ENCODE results near the gene ARHGAP29.

DNA sequence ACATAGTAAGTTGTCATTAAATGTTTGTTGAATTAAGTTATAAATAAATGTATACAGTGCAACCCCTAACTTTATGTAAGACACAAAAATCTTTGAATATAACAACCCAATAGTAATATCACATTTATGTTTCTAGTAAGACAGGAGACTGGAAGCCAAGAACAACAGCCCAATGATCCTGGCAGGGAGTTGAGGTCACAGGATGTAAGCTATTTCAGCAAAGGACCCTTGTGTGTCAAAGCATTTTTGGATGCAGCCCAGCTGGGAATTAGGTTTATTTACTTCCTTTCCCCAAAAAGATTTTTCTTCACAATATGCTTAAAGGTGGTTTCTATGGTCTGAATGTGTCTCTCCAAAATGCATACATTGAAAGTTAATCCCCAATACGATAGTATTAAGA is 82.4 kb downstream of the ARHGAP29 start:
- TF ChIP-seq SIN3A (IDR thresholded peaks at IDR 0.05; ENCODE audit: borderline replicate concordance, insufficient read depth, low read length) (no peak), POLR2AphosphoS5 (IDR thresholded peaks at IDR 0.05; ENCODE audit: low read depth, low read length) (no peak), REST (IDR thresholded peaks at IDR 0.05; ENCODE audit: insufficient read depth in 1 of 2, low read depth in 2 of 2, low read length in 2 of 2) (no peak), TAF1 (IDR thresholded peaks at IDR 0.05; ENCODE audit: borderline replicate concordance, insufficient read depth, low read length) (no peak)

Measured in PFSK-1 (cell line).